Heart left ventricle (tissue), 13 donors: ENCODE data around the gene MICALL2.

Source experiments
- CTCF ChIP-seq, 12 donors: fragments of 200-600 bp; sonication (generic) in 4 of 12; IDR thresholded peaks; one replicate each; pipeline versions ENCODE4 v1.5.0 to v1.8.0; 2018 to 2022; ENCODE audit warnings: antibody characterized with exemption in 12 of 12, mild to moderate bottlenecking in 5 of 12
- POLR2A ChIP-seq, 2 donors: fragments of 450-650 bp; IDR thresholded peaks; one replicate each; pipeline ENCODE4 v1.6.1; 2017; ENCODE audit warnings: antibody characterized with exemption in 2 of 2, mild to moderate bottlenecking in 2 of 2, moderate library complexity in 2 of 2
- donor health status: ischemic (EF 13 %, LVEDD 7.1; RV severe dilation, severe dysfunction).
- donor health status: DM: no; HTN: yes; CAD: no.
- donor health status: DM: no; HTN: no; CAD: no.
- donor health status: ischemic (EF 25% LVEDD 6.9; RV normal size, moderate dysfunction).
- donor health status: ischemic (EF 25% LVEDD 5.7; RV mildly dilated, moderate dysfunction).
- donor health status: ischemic (EF 35%, LVEDD 5.7; RV mildly dilated, moderate dysfunction).
- donor health status: nonischemic (EF 11% LVEDD 7.7; RV severe dilation, severe dysfunction).
- donor health status: DM: yes; HTN: yes; CAD: no.
- donor health status: PGD.
- donor health status: ischemic (EF 29% LVEDD 5.4; RV normal size, mild dysfunction).
- donor health status: nonischemic (EF 23%, LVEDD 6.1; RV moderate dilation, normal function).

GRCh38 chr7:1438821-1439220 is 20.4 kb downstream of the MICALL2 start:
- no peak for TF ChIP-seq CTCF (IDR thresholded peaks at IDR 0.05)
- TF ChIP-seq POLR2A (IDR thresholded peaks at IDR 0.05), result no peak
